ENCODE measurements around the gene ZNF765.
A peak's percentile ranks its signal among the peaks of the same experiment; 100 is the strongest.
"Not testable (repeated sequence)": the region's sequence is repeated elsewhere in the genome, so short reads cannot be mapped to it uniquely, and the experiment has no call there.

ZNF765 gene

GRCh38 chr19:53394974-53395839 is at the start of gene ZNF765:
TSS of gene ZNF765 (plus strand) at chr19:53395149. CDS start at chr19:53398016, 2,867 bp downstream.
- no peaks in the 10 kb centered on the region for H3K27me3 Mint-ChIP-seq (ENCODE audit: low read depth)
- H3K36me3 Mint-ChIP-seq (ENCODE audit: low read depth): peaks cover 39% of the 10 kb centered on the region
- peaks cover 21% of the 10 kb centered on the region for H3K4me1 Mint-ChIP-seq (ENCODE audit: low read depth)
- H3K27ac Mint-ChIP-seq: peak within 1 kb of the TSS; percentile 93
- peak within 1 kb of the TSS; percentile 98 for H3K4me3 Mint-ChIP-seq
- H3K9me3 Mint-ChIP-seq: peaks cover 33% of the 10 kb centered on the region

- Mint-ChIP-seq H3K27me3 (ENCODE audit: low read depth) (no peaks in the 10 kb centered on the region), H3K36me3 (ENCODE audit: low read depth) (peaks cover 39% of the 10 kb centered on the region), H3K4me1 (ENCODE audit: low read depth) (no peaks in the 10 kb centered on the region), H3K4me3 (no peak overlapping the region), H3K9me3 (peaks cover 58% of the 10 kb centered on the region), H3K27ac (no peak overlapping the region)
Measured at GRCh38 chr19:53355739-53356138, 39.2 kb upstream of the ZNF765 start.

GRCh38 chr19:53357821-53358581 is 36.9 kb upstream of the ZNF765 start:
- H3K27me3 Mint-ChIP-seq (ENCODE audit: low read depth): no peaks in the 10 kb centered on the region
- no peak overlapping the region for H3K4me3 Mint-ChIP-seq
- no peak overlapping the region for H3K27ac Mint-ChIP-seq
- H3K4me1 Mint-ChIP-seq (ENCODE audit: low read depth): no peaks in the 10 kb centered on the region
- peaks cover 16% of the 10 kb centered on the region for H3K36me3 Mint-ChIP-seq (ENCODE audit: low read depth)
- peaks cover 53% of the 10 kb centered on the region for H3K9me3 Mint-ChIP-seq

- H3K36me3 Mint-ChIP-seq (ENCODE audit: low read depth); H3K27ac Mint-ChIP-seq; H3K4me1 Mint-ChIP-seq (ENCODE audit: low read depth); H3K27me3 Mint-ChIP-seq (ENCODE audit: low read depth); H3K4me3 Mint-ChIP-seq: not testable (repeated sequence)
- peaks cover 52% of the 10 kb centered on the region for H3K9me3 Mint-ChIP-seq
Measured at GRCh38 chr19:53360056-53360455, 34.9 kb upstream of the ZNF765 start.

GRCh38 chr19:53365134-53365898 is 29.6 kb upstream of the ZNF765 start, which contains the start of gene ZNF525:
TSS of gene ZNF525 (plus strand) at chr19:53365705. CDS start at chr19:53372282, 6,577 bp downstream.
- H3K27ac Mint-ChIP-seq: peak within 1 kb of the TSS; percentile 94
- H3K27me3 Mint-ChIP-seq (ENCODE audit: low read depth): no peaks in the 10 kb centered on the region
- peaks cover 18% of the 10 kb centered on the region for H3K36me3 Mint-ChIP-seq (ENCODE audit: low read depth)
- H3K4me3 Mint-ChIP-seq: peak within 1 kb of the TSS; percentile 93
- H3K4me1 Mint-ChIP-seq (ENCODE audit: low read depth): peaks cover 14% of the 10 kb centered on the region
- H3K9me3 Mint-ChIP-seq: peaks cover 44% of the 10 kb centered on the region

- Mint-ChIP-seq H3K4me3 (peak overlapping the region; percentile 93), H3K27me3 (ENCODE audit: low read depth) (no peaks in the 10 kb centered on the region), H3K9me3 (peaks cover 51% of the 10 kb centered on the region), H3K27ac (peak overlapping the region; percentile 94), H3K36me3 (ENCODE audit: low read depth) (peaks cover 22% of the 10 kb centered on the region), H3K4me1 (ENCODE audit: low read depth) (peaks cover 14% of the 10 kb centered on the region)
Measured at GRCh38 chr19:53365899-53366493, 29.0 kb upstream of the ZNF765 start.

GRCh38 chr19:53372196-53372595 is 22.8 kb upstream of the ZNF765 start:
- Mint-ChIP-seq H3K27ac (no peak overlapping the region), H3K4me3 (no peak overlapping the region), H3K36me3 (ENCODE audit: low read depth) (peaks cover 67% of the 10 kb centered on the region), H3K9me3 (peaks cover 58% of the 10 kb centered on the region), H3K27me3 (ENCODE audit: low read depth) (no peaks in the 10 kb centered on the region), H3K4me1 (ENCODE audit: low read depth) (peaks cover 3% of the 10 kb centered on the region)

- H3K4me3 Mint-ChIP-seq: no peak overlapping the region
- no peaks in the 10 kb centered on the region for H3K27me3 Mint-ChIP-seq (ENCODE audit: low read depth)
- peaks cover 63% of the 10 kb centered on the region for H3K9me3 Mint-ChIP-seq
- peaks cover 73% of the 10 kb centered on the region for H3K36me3 Mint-ChIP-seq (ENCODE audit: low read depth)
- no peak overlapping the region for H3K27ac Mint-ChIP-seq
- no peaks in the 10 kb centered on the region for H3K4me1 Mint-ChIP-seq (ENCODE audit: low read depth)
Measured at GRCh38 chr19:53374288-53374687, 20.7 kb upstream of the ZNF765 start.

GRCh38 chr19:53374743-53375142 is 20.2 kb upstream of the ZNF765 start:
- no peak overlapping the region for H3K4me3 Mint-ChIP-seq
- no peaks in the 10 kb centered on the region for H3K4me1 Mint-ChIP-seq (ENCODE audit: low read depth)
- H3K27ac Mint-ChIP-seq: no peak overlapping the region
- H3K9me3 Mint-ChIP-seq: peaks cover 66% of the 10 kb centered on the region
- H3K36me3 Mint-ChIP-seq (ENCODE audit: low read depth): peaks cover 76% of the 10 kb centered on the region
- no peaks in the 10 kb centered on the region for H3K27me3 Mint-ChIP-seq (ENCODE audit: low read depth)

GRCh38 chr19:53381376-53381775 is 13.6 kb upstream of the ZNF765 start:
- H3K9me3 Mint-ChIP-seq: peaks cover 92% of the 10 kb centered on the region
- no peaks in the 10 kb centered on the region for H3K4me1 Mint-ChIP-seq (ENCODE audit: low read depth)
- H3K36me3 Mint-ChIP-seq (ENCODE audit: low read depth): peaks cover 86% of the 10 kb centered on the region
- no peak overlapping the region for H3K4me3 Mint-ChIP-seq
- no peak overlapping the region for H3K27ac Mint-ChIP-seq
- H3K27me3 Mint-ChIP-seq (ENCODE audit: low read depth): no peaks in the 10 kb centered on the region

GRCh38 chr19:53388168-53388567 is 6.8 kb upstream of the ZNF765 start:
- H3K27me3 Mint-ChIP-seq (ENCODE audit: low read depth): no peaks in the 10 kb centered on the region
- H3K4me1 Mint-ChIP-seq (ENCODE audit: low read depth): no peaks in the 10 kb centered on the region
- H3K27ac Mint-ChIP-seq: no peak overlapping the region
- peaks cover 36% of the 10 kb centered on the region for H3K36me3 Mint-ChIP-seq (ENCODE audit: low read depth)
- no peak overlapping the region for H3K4me3 Mint-ChIP-seq
- H3K9me3 Mint-ChIP-seq: peaks cover 67% of the 10 kb centered on the region

- Mint-ChIP-seq H3K27me3 (ENCODE audit: low read depth) (no peaks in the 10 kb centered on the region), H3K36me3 (ENCODE audit: low read depth) (peaks cover 32% of the 10 kb centered on the region), H3K9me3 (peaks cover 67% of the 10 kb centered on the region), H3K4me3 (no peak overlapping the region), H3K4me1 (ENCODE audit: low read depth) (peaks cover 2% of the 10 kb centered on the region), H3K27ac (no peak overlapping the region)
Measured at GRCh38 chr19:53388904-53389303, 6.0 kb upstream of the ZNF765 start.

GRCh38 chr19:53389571-53389970 is 5.4 kb upstream of the ZNF765 start:
- Mint-ChIP-seq H3K36me3 (ENCODE audit: low read depth) (peaks cover 30% of the 10 kb centered on the region), H3K9me3 (peaks cover 62% of the 10 kb centered on the region), H3K27me3 (ENCODE audit: low read depth) (no peaks in the 10 kb centered on the region), H3K4me3 (no peak overlapping the region), H3K4me1 (ENCODE audit: low read depth) (peaks cover 3% of the 10 kb centered on the region), H3K27ac (no peak overlapping the region)

GRCh38 chr19:53389978-53390377 is 5.0 kb upstream of the ZNF765 start:
- H3K9me3 Mint-ChIP-seq: peaks cover 58% of the 10 kb centered on the region
- H3K4me1 Mint-ChIP-seq (ENCODE audit: low read depth): peaks cover 7% of the 10 kb centered on the region
- no peak overlapping the region for H3K27ac Mint-ChIP-seq
- no peaks in the 10 kb centered on the region for H3K27me3 Mint-ChIP-seq (ENCODE audit: low read depth)
- peaks cover 30% of the 10 kb centered on the region for H3K36me3 Mint-ChIP-seq (ENCODE audit: low read depth)
- no peak overlapping the region for H3K4me3 Mint-ChIP-seq
